ENCODE measurements around the gene ZMYM3.

DNA sequence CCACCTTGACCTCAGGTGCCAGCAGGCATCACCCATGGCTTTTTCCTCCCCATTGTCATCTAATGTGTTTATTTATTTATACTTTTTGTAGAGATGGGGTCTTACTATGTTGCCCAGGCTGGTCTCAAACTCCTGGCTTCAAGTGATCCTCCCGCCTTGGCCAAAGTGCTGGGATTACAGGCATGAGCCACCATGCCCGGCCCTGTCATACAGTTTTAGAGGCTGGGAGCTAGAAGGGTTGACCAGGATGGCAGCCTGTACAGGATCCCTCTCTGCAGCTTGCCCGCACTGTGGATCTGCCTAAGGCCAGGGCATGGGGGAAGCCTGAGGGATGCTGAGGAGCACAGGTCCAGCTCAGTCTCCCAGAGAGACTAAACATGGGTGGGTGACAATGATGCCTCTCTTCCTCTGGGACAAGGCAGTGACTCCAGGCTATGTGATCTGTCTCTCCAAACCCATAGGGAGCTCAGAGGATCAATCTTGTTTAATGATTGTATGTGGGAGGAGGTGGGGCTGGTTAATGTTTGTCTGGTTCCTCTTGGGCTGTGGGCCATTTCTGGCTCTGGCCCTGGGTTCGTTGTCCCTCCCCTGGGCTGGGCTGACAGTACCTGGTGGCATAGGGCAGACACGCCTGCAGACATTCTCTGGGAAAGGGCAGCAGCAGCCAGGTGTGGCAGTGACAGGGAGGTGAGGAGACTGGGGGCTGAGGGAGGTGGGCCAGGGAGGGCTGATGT lies 39.2 kb downstream of the ZMYM3 start:
- TF ChIP-seq ZSCAN20 (CRISPR knock-in tag; IDR thresholded peaks at IDR 0.05) (no peak), EHMT2 (IDR thresholded peaks at IDR 0.05; ENCODE audit: low read depth) (no peak), POLR2A (IDR thresholded peaks at IDR 0.05; ENCODE audit: low read length) (no peak), CHD2 (IDR thresholded peaks at IDR 0.05; ENCODE audit: low read length, partially characterized antibody) (no peak), RAD21 (conservative IDR thresholded peaks at IDR 0.05 in 1 of 2, IDR thresholded peaks at IDR 0.05 in 1 of 2) (no peak), CBX8 (IDR thresholded peaks at IDR 0.05) (no peak)
- TF ChIP-seq, protein P1, sequence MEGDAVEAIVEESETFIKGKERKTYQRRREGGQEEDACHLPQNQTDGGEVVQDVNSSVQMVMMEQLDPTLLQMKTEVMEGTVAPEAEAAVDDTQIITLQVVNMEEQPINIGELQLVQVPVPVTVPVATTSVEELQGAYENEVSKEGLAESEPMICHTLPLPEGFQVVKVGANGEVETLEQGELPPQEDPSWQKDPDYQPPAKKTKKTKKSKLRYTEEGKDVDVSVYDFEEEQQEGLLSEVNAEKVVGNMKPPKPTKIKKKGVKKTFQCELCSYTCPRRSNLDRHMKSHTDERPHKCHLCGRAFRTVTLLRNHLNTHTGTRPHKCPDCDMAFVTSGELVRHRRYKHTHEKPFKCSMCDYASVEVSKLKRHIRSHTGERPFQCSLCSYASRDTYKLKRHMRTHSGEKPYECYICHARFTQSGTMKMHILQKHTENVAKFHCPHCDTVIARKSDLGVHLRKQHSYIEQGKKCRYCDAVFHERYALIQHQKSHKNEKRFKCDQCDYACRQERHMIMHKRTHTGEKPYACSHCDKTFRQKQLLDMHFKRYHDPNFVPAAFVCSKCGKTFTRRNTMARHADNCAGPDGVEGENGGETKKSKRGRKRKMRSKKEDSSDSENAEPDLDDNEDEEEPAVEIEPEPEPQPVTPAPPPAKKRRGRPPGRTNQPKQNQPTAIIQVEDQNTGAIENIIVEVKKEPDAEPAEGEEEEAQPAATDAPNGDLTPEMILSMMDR (IDR thresholded peaks at IDR 0.05) = no peak
- TF ChIP-seq, protein P2, sequence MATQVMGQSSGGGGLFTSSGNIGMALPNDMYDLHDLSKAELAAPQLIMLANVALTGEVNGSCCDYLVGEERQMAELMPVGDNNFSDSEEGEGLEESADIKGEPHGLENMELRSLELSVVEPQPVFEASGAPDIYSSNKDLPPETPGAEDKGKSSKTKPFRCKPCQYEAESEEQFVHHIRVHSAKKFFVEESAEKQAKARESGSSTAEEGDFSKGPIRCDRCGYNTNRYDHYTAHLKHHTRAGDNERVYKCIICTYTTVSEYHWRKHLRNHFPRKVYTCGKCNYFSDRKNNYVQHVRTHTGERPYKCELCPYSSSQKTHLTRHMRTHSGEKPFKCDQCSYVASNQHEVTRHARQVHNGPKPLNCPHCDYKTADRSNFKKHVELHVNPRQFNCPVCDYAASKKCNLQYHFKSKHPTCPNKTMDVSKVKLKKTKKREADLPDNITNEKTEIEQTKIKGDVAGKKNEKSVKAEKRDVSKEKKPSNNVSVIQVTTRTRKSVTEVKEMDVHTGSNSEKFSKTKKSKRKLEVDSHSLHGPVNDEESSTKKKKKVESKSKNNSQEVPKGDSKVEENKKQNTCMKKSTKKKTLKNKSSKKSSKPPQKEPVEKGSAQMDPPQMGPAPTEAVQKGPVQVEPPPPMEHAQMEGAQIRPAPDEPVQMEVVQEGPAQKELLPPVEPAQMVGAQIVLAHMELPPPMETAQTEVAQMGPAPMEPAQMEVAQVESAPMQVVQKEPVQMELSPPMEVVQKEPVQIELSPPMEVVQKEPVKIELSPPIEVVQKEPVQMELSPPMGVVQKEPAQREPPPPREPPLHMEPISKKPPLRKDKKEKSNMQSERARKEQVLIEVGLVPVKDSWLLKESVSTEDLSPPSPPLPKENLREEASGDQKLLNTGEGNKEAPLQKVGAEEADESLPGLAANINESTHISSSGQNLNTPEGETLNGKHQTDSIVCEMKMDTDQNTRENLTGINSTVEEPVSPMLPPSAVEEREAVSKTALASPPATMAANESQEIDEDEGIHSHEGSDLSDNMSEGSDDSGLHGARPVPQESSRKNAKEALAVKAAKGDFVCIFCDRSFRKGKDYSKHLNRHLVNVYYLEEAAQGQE (IDR thresholded peaks at IDR 0.05) = no peak

Data from A549 (cell line).